HG03103 (cell line): ENCODE measurements around the gene TBC1D2B.

Experiments used
- ATAC-seq: cut with Tn5 transposase; IDR thresholded peaks from one replicate; pipeline ENCODE4 v1.9.1; 2021; ENCODE audit warnings: low read depth; ENCODE audit not compliant: unreplicated experiment

Gene TBC1D2B

GRCh38 chr15:78077053-78077870, at the start of gene TBC1D2B:
TBC1D2B (minus strand) TSS chr15:78077711; CDS start chr15:78077652, 59 bp downstream.
- peak; percentile 78 for ATAC-seq

DNA sequence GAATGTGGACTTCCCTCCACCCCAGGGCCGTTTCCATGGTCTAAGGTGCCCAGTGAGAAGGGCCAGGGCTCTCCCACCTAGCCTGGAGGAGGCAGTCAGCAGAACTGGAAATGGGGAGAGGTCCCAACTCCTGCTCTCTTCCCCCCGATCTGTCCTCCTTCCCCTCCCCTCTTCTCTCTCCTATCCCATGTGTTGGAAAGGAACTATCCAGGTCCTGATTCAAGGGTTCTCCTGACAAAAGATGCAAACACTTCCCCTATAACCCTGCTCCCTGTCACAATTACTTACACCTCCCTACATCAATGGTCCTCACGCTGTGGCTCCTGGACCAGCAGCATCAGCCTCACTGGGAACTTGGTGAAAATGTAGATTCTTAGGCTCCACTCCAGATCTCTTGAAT, 47.8 kb upstream of the TBC1D2B start:
- no peak for ATAC-seq

GRCh38 chr15:78120523-78120922, 43.0 kb upstream of the TBC1D2B start:
- no peak for ATAC-seq

GRCh38 chr15:78112551-78112950, 35.0 kb upstream of the TBC1D2B start:
- ATAC-seq, result no peak

DNA sequence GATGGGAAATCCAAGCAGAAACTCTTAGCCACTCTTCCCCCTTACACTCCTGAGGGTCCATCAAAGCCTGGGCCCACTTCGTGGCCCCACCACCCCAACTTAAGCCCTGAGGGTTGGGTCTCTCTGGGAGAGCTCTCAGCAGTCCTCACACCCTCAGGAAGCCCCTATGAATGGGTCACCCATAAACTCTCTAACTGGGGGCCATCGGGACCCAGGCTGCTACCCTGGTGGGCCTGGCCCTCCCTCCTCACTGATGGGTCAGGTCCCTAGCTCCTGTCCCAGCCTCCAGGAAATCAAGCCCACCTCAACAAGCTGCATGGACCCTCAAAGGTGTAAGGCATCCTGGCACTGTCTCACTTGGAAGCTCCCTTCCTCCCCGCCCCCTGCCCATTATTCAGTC, 34.3 kb upstream of the TBC1D2B start:
- ATAC-seq, result no peak

DNA sequence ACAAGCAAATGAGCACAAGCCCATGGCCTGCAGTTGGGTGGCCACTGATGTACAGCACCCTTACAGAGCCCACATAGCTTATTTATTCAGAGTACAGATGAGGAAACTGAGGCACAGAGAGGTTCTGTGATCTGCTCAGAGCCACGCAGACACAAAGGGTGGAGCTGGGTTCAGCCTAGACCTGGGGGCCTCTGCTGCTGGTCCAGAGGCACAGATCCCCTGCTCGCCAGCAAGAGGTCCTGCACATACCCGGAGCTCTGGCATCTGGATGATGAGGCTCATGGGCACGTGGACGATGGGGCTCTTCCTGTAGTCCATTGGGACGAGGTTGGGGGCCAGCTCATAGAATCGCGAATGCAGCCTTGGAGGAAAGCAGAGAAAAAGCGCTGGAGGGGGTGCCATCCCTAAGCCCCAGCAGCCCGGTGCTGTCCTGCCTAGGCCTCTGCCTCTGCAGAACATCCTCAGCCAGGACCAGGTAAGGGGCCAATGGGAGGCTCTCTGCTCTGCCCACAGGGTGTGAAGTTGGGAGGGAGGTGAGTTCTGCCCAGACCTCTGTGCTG, 33.5 kb upstream of the TBC1D2B start:
- no peak for ATAC-seq

- no peak for ATAC-seq
Measured at GRCh38 chr15:78110096-78110495, 32.6 kb upstream of the TBC1D2B start.

DNA sequence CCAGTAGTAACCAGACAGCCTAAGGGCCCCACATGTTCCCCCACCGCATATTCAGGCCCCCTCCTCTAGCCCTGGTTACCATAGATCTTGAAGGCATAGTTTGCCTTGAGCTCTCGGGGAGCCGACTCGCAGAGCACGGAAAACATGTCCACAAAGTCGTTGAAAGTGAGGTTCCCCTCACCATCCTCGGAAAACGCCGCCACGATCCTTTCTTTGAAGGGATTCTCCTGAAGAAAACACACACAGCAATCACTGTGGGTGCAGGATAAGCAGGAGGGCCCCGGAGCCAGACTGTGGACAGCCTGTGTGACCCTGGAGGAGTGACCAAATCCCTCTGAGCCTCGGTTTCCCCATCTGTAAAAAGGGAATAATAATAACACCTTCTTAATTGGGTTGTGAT, 31.6 kb upstream of the TBC1D2B start:
- ATAC-seq, result no peak

DNA sequence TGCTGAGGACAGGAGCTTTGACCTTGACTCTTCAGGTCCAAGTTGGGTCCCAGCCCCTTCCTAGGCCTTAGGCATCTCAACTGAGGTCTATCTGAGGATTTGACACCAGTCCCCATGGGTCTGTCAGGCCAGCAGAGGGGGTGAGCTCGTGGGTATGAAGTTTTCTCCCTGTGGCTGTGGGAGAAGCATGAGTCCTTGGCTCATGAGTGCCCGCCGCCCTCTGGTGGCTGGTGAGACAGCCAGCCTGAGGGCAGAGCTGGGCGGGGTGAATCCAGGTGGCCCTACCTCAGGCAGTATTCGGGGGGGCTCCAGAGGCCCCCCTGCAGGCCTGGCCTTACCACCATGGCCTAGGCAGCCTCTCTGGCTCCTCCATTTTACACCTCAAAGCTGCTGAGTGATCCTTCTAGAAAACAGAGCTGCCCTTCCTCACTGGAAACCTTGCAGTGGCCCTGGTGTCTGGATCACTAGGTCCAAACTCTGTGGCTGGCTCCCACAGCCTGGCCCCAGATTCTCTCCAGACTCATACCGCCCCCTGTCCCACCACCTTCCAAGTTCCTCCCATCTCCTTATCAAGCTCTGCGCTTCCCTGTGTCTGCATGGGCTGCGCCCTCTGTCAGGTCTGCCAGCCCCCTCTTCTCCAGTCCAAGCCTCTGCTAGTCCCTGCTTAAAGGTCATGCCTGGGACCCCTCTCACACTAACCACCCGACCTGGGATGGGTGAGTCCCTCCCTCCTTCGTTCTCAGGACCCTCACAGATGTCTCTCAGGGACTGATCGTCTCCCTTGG, 31.0 kb upstream of the TBC1D2B start:
- no peak for ATAC-seq

DNA sequence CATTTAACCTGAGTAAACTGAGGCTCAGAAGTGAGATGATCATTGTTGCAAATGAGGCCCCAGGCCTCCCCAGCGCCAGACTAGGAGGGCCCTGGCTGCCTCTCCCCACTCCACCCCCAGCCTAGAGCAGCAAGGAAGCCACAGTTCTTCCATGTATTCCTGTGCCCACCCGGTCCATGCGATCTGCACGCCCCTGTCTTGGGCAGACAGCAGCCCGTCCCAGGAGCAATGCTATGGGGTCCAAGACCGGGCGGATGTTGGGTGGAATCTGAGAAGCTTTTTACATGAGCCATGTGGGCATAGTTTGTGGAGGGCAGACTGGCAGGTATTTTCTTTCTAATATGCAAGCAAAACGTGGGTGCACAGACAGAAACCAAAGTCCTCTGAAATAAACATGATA, 30.0 kb upstream of the TBC1D2B start:
- ATAC-seq, result no peak

- no peak for ATAC-seq
Measured at GRCh38 chr15:78105476-78106241, 28.1 kb upstream of the TBC1D2B start.

- ATAC-seq, result no peak
Measured at GRCh38 chr15:78104566-78105475, 27.3 kb upstream of the TBC1D2B start.

DNA sequence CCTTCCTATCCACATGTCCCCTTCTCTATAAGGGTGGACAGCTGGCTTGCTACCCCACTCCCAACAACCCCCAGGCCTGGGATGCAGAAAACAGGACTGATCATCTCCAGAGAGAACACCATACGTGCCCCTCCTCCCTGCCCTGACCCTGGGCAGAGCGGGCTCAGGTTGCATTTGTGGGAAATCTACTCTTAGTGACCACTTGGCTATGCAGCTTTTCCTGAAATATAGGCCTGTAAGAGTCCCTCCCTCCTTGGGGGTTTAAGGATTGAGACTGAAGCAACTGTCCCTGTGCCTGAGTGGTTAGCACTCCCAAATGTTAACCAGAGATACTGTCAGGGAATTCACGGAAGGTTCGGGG, 26.6 kb upstream of the TBC1D2B start:
- ATAC-seq, result no peak

DNA sequence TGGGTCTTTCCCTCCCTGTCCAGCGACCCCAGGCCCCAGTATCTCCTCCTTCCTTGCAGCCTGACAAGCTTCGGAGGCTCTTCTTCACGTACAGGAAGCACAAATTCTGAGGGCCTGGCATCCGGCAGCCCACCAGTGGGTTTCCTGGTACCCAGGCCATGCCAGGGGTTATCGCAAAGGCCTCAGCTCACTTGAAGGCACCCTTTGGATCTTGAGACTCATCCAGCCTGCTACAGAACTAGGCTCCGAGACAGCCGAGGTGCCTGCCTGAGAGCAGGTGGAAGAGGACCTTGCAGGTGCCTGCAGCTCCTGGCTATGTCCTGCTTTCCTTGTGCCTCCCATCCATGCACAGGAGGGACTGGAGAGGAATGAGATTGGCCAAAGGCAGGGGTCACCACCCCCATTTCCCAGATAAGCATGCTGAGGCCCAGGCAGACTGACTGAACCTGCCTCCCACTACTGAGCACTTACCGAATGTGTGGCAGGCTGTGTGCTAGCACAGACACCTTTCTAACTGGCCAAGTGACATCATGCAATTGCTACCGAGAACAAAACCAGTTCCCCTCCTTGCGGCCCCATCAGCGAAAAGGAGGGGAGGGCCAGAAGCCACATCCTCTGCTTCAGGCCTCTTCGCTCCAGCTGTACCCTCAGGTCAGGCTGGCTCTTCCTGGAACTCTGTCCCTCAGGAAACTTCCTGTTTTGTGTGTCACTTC, 26.1 kb upstream of the TBC1D2B start:
- ATAC-seq, result peak; percentile 72

GRCh38 chr15:78102741-78103140, 25.2 kb upstream of the TBC1D2B start:
- no peak for ATAC-seq

DNA sequence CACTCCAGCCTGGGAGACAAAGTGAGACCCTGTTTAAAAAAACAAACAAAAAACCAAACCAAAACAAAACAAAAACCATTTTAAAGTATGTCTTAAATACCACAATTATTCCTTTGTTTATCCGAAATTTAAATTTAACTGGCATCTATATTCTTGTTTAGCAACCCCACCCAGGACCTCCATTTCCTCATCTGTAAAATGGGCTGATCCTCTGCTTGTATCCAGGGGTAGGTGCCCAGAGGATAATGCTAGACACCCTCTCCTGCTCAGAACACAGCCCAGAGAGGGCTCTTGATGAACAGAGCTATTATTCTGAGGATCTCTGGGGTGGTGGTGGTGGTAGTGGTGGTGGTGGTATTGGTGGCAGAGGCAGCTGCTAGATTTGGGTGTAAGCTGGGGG, 24.7 kb upstream of the TBC1D2B start:
- no peak for ATAC-seq

DNA sequence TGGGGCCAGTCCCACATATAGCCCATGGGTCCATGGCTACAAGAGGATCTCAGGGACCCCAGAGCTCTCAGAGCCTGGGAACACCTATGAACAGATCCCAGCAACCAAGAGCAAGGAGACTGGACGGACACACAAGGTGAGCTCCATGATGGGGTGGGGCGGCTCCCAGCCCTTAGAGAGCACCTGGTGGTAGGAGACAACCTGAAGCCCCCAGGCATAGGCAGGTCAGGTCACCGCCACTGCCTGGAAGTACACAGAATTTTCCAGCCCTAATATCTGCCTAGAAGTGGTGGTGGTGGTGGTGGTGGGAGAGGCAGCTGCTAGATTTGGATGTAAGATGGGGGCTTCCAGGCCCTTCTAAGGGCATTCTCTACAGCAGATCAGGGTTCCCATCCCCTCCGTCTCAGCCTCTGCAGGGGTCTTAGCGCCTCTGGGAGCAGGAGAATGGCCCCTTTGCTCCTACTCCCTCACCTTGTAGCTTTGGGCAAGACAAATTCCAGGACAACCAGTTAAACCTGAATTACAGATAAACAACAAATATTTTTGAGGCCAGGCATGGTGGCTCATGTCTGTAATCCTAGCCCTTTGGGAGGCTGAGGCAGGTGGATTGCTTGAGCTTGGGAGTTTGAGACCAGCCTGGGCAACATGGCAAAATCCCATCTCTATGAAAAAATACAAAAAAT, 24.1 kb upstream of the TBC1D2B start:
- ATAC-seq, result no peak

- no peak for ATAC-seq
Measured at GRCh38 chr15:78100886-78101285, 23.4 kb upstream of the TBC1D2B start.
